HEK293 (cell line): ENCODE measurements around the gene RASA1.

ENCODE experiments used
- ATF2 ChIP-seq: fragments of 450-650 bp; formaldehyde crosslinking; IDR thresholded peaks from 2 replicates; pipeline ENCODE4 v1.5.1; 2016; ENCODE audit warnings: missing biosample characterization, missing genetic modification characterization, low read depth
- KLF16 ChIP-seq: fragments of 450-650 bp; formaldehyde crosslinking; IDR thresholded peaks from 2 replicates; pipeline ENCODE4 v1.5.1; 2017; ENCODE audit warnings: missing biosample characterization, missing genetic modification characterization
- PATZ1 ChIP-seq: fragments of 450-650 bp; formaldehyde crosslinking; IDR thresholded peaks from 2 replicates; pipeline ENCODE4 v1.5.1; 2016; ENCODE audit warnings: missing biosample characterization, missing genetic modification characterization
- REPIN1 ChIP-seq: fragments of 450-650 bp; formaldehyde crosslinking; IDR thresholded peaks from 2 replicates; pipeline ENCODE4 v1.5.1; 2017; ENCODE audit warnings: missing biosample characterization, missing genetic modification characterization, low read depth
- SCRT1 ChIP-seq: fragments of 450-650 bp; formaldehyde crosslinking; IDR thresholded peaks from 2 replicates; pipeline ENCODE4 v1.5.1; 2016; ENCODE audit warnings: missing biosample characterization, missing genetic modification characterization, borderline replicate concordance
- SETDB1 ChIP-seq: IDR thresholded peaks from one replicate; pipeline ENCODE4 v1.6.1; 2017; ENCODE audit warnings: mild to moderate bottlenecking, low read length, moderate library complexity, mixed read lengths; ENCODE audit not compliant: insufficient read length
- SP2 ChIP-seq: fragments of 450-650 bp; formaldehyde crosslinking; IDR thresholded peaks from 2 replicates; pipeline ENCODE4 v1.5.1; 2016; ENCODE audit warnings: missing biosample characterization, missing genetic modification characterization
- SP3 ChIP-seq: fragments of 450-650 bp; formaldehyde crosslinking; IDR thresholded peaks from 2 replicates; pipeline ENCODE4 v1.5.1; 2016; ENCODE audit warnings: missing biosample characterization, missing genetic modification characterization
- YY1 ChIP-seq: fragments of 450-650 bp; formaldehyde crosslinking; IDR thresholded peaks from 2 replicates; pipeline ENCODE4 v1.5.1; 2018; ENCODE audit warnings: missing biosample characterization, missing genetic modification characterization
- ZFP69B ChIP-seq: fragments of 450-650 bp; formaldehyde crosslinking; IDR thresholded peaks from 2 replicates; pipeline ENCODE4 v1.5.1; 2016; ENCODE audit warnings: missing biosample characterization, missing genetic modification characterization
- ZIC2 ChIP-seq: fragments of 450-650 bp; formaldehyde crosslinking; IDR thresholded peaks from 2 replicates; pipeline ENCODE4 v1.5.1; 2016; ENCODE audit warnings: missing biosample characterization, missing genetic modification characterization
- ZNF132 ChIP-seq: fragments of 450-650 bp; formaldehyde crosslinking; IDR thresholded peaks from 2 replicates; pipeline ENCODE4 v1.5.1; 2017; ENCODE audit warnings: missing biosample characterization, missing genetic modification characterization, borderline replicate concordance
- ZNF138 ChIP-seq: fragments of 450-650 bp; formaldehyde crosslinking; IDR thresholded peaks from 2 replicates; pipeline ENCODE4 v1.5.1; 2016; ENCODE audit warnings: missing biosample characterization, missing genetic modification characterization, borderline replicate concordance
- ZNF175 ChIP-seq: fragments of 450-650 bp; formaldehyde crosslinking; IDR thresholded peaks from 2 replicates; pipeline ENCODE4 v1.5.1; 2016; ENCODE audit warnings: missing biosample characterization, missing genetic modification characterization
- ZNF214 ChIP-seq: fragments of 450-650 bp; formaldehyde crosslinking; IDR thresholded peaks from 2 replicates; pipeline ENCODE4 v1.5.1; 2017; ENCODE audit warnings: missing biosample characterization, mild to moderate bottlenecking, missing genetic modification characterization, borderline replicate concordance
- ZNF416 ChIP-seq: fragments of 450-650 bp; formaldehyde crosslinking; IDR thresholded peaks from 2 replicates; pipeline ENCODE4 v1.5.1; 2016; ENCODE audit warnings: missing biosample characterization, missing genetic modification characterization
- ZNF48 ChIP-seq: fragments of 450-650 bp; formaldehyde crosslinking; IDR thresholded peaks from 2 replicates; pipeline ENCODE4 v1.5.1; 2016; ENCODE audit warnings: missing biosample characterization, missing genetic modification characterization
- ZNF518A ChIP-seq: fragments of 450-650 bp; formaldehyde crosslinking; conservative IDR thresholded peaks from 2 replicates; pipeline ENCODE4 v1.5.1; 2016; ENCODE audit warnings: low read depth, missing biosample characterization, missing genetic modification characterization
- ZNF585B ChIP-seq: fragments of 450-650 bp; formaldehyde crosslinking; IDR thresholded peaks from 2 replicates; pipeline ENCODE4 v1.5.1; 2016; ENCODE audit warnings: missing biosample characterization, missing genetic modification characterization
- ZNF596 ChIP-seq: fragments of 450-650 bp; IDR thresholded peaks from 2 replicates; pipeline ENCODE4 v1.5.0; 2018; ENCODE audit warnings: missing biosample characterization, mild to moderate bottlenecking, missing genetic modification characterization, moderate library complexity
- ZNF600 ChIP-seq: fragments of 450-650 bp; formaldehyde crosslinking; IDR thresholded peaks from 2 replicates; pipeline ENCODE4 v1.5.1; 2016; ENCODE audit warnings: missing biosample characterization, missing genetic modification characterization
- TF ChIP-seq, protein P1 (sequence below): fragments of 450-650 bp; formaldehyde crosslinking; IDR thresholded peaks from 2 replicates; pipeline ENCODE4 v1.5.1; 2016; ENCODE audit warnings: missing biosample characterization, missing genetic modification characterization
- TF ChIP-seq, protein P2 (sequence below): fragments of 450-650 bp; formaldehyde crosslinking; IDR thresholded peaks from 2 replicates; pipeline ENCODE4 v1.5.1; 2016; ENCODE audit warnings: missing biosample characterization, missing genetic modification characterization
- TF ChIP-seq, protein P3 (sequence below): fragments of 450-650 bp; formaldehyde crosslinking; IDR thresholded peaks from 2 replicates; pipeline ENCODE4 v1.5.1; 2016; ENCODE audit warnings: missing biosample characterization, missing genetic modification characterization
- TF ChIP-seq, protein P4 (sequence below): IDR thresholded peaks from 2 replicates; pipeline ENCODE4 v1.6.1; 2011; ENCODE audit warnings: mild to moderate bottlenecking, low read depth, low read length, borderline replicate concordance

The RASA1 gene

GRCh38 chr5:87412630-87413342, 145.1 kb downstream of the RASA1 start, which contains the start of gene CCNH (continued):
- TF ChIP-seq, protein P1, sequence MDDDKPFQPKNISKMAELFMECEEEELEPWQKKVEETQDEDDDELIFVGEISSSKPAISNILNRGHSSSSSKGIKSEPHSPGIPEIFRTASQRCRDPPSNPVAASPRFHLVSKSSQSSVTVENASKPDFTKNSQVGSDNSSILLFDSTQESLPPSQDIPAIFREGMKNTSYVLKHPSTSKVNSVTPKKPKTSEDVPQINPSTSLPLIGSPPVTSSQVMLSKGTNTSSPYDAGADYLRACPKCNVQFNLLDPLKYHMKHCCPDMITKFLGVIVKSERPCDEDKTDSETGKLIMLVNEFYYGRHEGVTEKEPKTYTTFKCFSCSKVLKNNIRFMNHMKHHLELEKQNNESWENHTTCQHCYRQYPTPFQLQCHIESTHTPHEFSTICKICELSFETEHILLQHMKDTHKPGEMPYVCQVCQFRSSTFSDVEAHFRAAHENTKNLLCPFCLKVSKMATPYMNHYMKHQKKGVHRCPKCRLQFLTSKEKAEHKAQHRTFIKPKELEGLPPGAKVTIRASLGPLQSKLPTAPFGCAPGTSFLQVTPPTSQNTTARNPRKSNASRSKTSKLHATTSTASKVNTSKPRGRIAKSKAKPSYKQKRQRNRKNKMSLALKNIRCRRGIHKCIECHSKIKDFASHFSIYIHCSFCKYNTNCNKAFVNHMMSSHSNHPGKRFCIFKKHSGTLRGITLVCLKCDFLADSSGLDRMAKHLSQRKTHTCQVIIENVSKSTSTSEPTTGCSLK (tag by site-specific recombination) = no peak
- no peak for TF ChIP-seq ZNF175 (tag by site-specific recombination)
- peak; percentile 74 for TF ChIP-seq ZFP69B (tag by site-specific recombination)
- TF ChIP-seq ZIC2 (tag by site-specific recombination) = no peak
- no peak for TF ChIP-seq KLF16 (tag by site-specific recombination)
- TF ChIP-seq SCRT1 (tag by site-specific recombination) = no peak
- TF ChIP-seq ZNF132 (tag by site-specific recombination) = no peak
- TF ChIP-seq ZNF138 (tag by site-specific recombination) = no peak
- TF ChIP-seq SP3 (tag by site-specific recombination) = peak; percentile 79
- TF ChIP-seq, protein P2, sequence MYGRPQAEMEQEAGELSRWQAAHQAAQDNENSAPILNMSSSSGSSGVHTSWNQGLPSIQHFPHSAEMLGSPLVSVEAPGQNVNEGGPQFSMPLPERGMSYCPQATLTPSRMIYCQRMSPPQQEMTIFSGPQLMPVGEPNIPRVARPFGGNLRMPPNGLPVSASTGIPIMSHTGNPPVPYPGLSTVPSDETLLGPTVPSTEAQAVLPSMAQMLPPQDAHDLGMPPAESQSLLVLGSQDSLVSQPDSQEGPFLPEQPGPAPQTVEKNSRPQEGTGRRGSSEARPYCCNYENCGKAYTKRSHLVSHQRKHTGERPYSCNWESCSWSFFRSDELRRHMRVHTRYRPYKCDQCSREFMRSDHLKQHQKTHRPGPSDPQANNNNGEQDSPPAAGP (tag by site-specific recombination) = no peak
- no peak for TF ChIP-seq ZNF214 (tag by site-specific recombination)
- peak; percentile 28 for TF ChIP-seq SETDB1
- TF ChIP-seq REPIN1 (tag by site-specific recombination) = no peak
- peak; percentile 69 for TF ChIP-seq ZNF518A
- no peak for TF ChIP-seq ZNF596 (tag by site-specific recombination)
- no peak for TF ChIP-seq ZNF48 (tag by site-specific recombination)
- TF ChIP-seq, protein P3, sequence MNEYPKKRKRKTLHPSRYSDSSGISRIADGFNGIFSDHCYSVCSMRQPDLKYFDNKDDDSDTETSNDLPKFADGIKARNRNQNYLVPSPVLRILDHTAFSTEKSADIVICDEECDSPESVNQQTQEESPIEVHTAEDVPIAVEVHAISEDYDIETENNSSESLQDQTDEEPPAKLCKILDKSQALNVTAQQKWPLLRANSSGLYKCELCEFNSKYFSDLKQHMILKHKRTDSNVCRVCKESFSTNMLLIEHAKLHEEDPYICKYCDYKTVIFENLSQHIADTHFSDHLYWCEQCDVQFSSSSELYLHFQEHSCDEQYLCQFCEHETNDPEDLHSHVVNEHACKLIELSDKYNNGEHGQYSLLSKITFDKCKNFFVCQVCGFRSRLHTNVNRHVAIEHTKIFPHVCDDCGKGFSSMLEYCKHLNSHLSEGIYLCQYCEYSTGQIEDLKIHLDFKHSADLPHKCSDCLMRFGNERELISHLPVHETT (tag by site-specific recombination) = peak; percentile 28; the same call in 1 of the 2 replicates
- no peak for TF ChIP-seq YY1 (tag by site-specific recombination)
- peak; percentile 56; the same call in 1 of the 2 replicates for TF ChIP-seq ZNF600
- TF ChIP-seq PATZ1 (tag by site-specific recombination) = peak; percentile 74
- TF ChIP-seq ZNF585B (tag by site-specific recombination) = no peak
- no peak for TF ChIP-seq ZNF416 (tag by site-specific recombination)
- 0 out of 2 replicates have a peak, but pooled peaks have one; percentile 14 for TF ChIP-seq ATF2 (tag by site-specific recombination)
- TF ChIP-seq, protein P4, sequence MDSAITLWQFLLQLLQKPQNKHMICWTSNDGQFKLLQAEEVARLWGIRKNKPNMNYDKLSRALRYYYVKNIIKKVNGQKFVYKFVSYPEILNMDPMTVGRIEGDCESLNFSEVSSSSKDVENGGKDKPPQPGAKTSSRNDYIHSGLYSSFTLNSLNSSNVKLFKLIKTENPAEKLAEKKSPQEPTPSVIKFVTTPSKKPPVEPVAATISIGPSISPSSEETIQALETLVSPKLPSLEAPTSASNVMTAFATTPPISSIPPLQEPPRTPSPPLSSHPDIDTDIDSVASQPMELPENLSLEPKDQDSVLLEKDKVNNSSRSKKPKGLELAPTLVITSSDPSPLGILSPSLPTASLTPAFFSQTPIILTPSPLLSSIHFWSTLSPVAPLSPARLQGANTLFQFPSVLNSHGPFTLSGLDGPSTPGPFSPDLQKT = peak; percentile 55; the same call in 1 of the 2 replicates
- TF ChIP-seq SP2 = peak; percentile 85
